GM13976 (cell line): ENCODE results near the gene TWNK.

Experiments used
- DNase-seq: peaks from one replicate; pipeline ENCODE4 v3.0.0; 2012; ENCODE audit warnings: low spot score
- CTCF ChIP-seq: IDR thresholded peaks from 2 replicates; pipeline ENCODE4 v1.5.1; 2012; ENCODE audit warnings: borderline replicate concordance, mild to moderate bottlenecking; ENCODE audit not compliant: insufficient read depth; ENCODE audit errors: extremely low read depth, missing control alignments, control extremely low read depth
- in situ Hi-C: fragments of 300-500 bp; cut with MboI; formaldehyde crosslinking; loops from one replicate; pipeline ENCODE4 v1.12.0; 2022; ENCODE audit warnings: low sequenced_read_pairs, mixed read lengths, inconsistent platforms; ENCODE audit not compliant: unreplicated experiment

The TWNK gene

GRCh38 chr10:100993986-100994708, 6.8 kb downstream of the TWNK start:
- TF ChIP-seq CTCF = no peak
- DNase-seq = no peak
- in situ Hi-C loops = no loop called here

- DNase-seq = no peak
- no peak for TF ChIP-seq CTCF
- in situ Hi-C loops = no loop called here
Measured at GRCh38 chr10:100995181-100995580, 7.8 kb downstream of the TWNK start.

GRCh38 chr10:100996678-100997359, 9.5 kb downstream of the TWNK start:
- DNase-seq = peak; percentile 75
- no peak for TF ChIP-seq CTCF
- in situ Hi-C loops = no loop called here

GRCh38 chr10:100997360-100998182, 10.2 kb downstream of the TWNK start:
- DNase-seq = peak; percentile 86
- TF ChIP-seq CTCF = peak; percentile 86
- in situ Hi-C loops = no loop called here

- TF ChIP-seq CTCF = no peak
- DNase-seq = peak; percentile 78
- in situ Hi-C loops = no loop called here
Measured at GRCh38 chr10:100998183-100998990, 11.0 kb downstream of the TWNK start.

- DNase-seq = peak; percentile 94
- TF ChIP-seq CTCF = peak; percentile 89
- in situ Hi-C loops = no loop called here
Measured at GRCh38 chr10:100998991-100999741, 11.8 kb downstream of the TWNK start.
